Fibroblast of lung (primary cell): Measurements from ENCODE around the gene NPM1. TPM values are rescaled to one million over a fixed set of nuclear protein-coding genes. Genes with fewer than 3 reads are reported as not detected.
A peak's percentile ranks its signal among the peaks of the same experiment; 100 is the strongest.

ENCODE experiments used
- DNase-seq, 2 donors: peaks; one replicate each; pipeline versions ENCODE4 v3.0.0 to v3.0.0-alpha.2; 2010; ENCODE audit warnings: low read depth in 2 of 2
- H2AFZ ChIP-seq: 2 replicates; pipeline ENCODE4 v1.5.1; 2012; ENCODE audit warnings: low read length, control low read depth, inconsistent platforms
- H3K27ac ChIP-seq: 2 replicates; pipeline ENCODE4 v1.5.1; 2011; ENCODE audit warnings: low read length, control low read depth; ENCODE audit not compliant: insufficient read depth
- H3K27me3 ChIP-seq: 2 replicates; pipeline ENCODE4 v1.5.1; 2011; ENCODE audit warnings: mild to moderate bottlenecking, low read length; ENCODE audit not compliant: control insufficient read depth, insufficient read depth
- H3K36me3 ChIP-seq: 2 replicates; pipeline ENCODE4 v1.5.1; 2011; ENCODE audit warnings: low read length; ENCODE audit not compliant: control insufficient read depth, insufficient read depth
- H3K4me1 ChIP-seq: 2 replicates; pipeline ENCODE4 v1.5.1; 2011; ENCODE audit warnings: low read length; ENCODE audit not compliant: control insufficient read depth, insufficient read depth; ENCODE audit errors: extremely low read depth
- H3K4me2 ChIP-seq: 2 replicates; pipeline ENCODE4 v1.5.1; 2011; ENCODE audit warnings: low read length, control low read depth; ENCODE audit not compliant: insufficient read depth; ENCODE audit errors: extremely low read depth
- H3K4me3 ChIP-seq, 4 experiments: fragments of 200-600 bp in 1 of 4; sonication (generic) in 1 of 4; replicated peaks in 1 of 4; 2 replicates each; pipeline ENCODE4 v1.5.1; 2011 to 2016; ENCODE audit warnings: low read length in 4 of 4, low read depth in 3 of 4, mild to moderate bottlenecking in 3 of 4, control low read depth in 2 of 4, inconsistent platforms in 1 of 4, mixed read lengths in 1 of 4; ENCODE audit not compliant: insufficient read depth in 1 of 4; ENCODE audit errors: control extremely low read depth in 1 of 4
- H3K79me2 ChIP-seq: 2 replicates; pipeline ENCODE4 v1.5.1; 2012; ENCODE audit warnings: mild to moderate bottlenecking, low read length, inconsistent platforms; ENCODE audit not compliant: control insufficient read depth, insufficient read depth
- H3K9ac ChIP-seq: 2 replicates; pipeline ENCODE4 v1.5.1; 2011; ENCODE audit warnings: mild to moderate bottlenecking, low read length, control low read depth; ENCODE audit not compliant: insufficient read depth
- H3K9me3 ChIP-seq: 2 replicates; pipeline ENCODE4 v1.5.1; 2012; ENCODE audit warnings: low read depth, low read length; ENCODE audit not compliant: control insufficient read depth, insufficient read depth
- H4K20me1 ChIP-seq: 2 replicates; pipeline ENCODE4 v1.5.1; 2011; ENCODE audit warnings: low read length; ENCODE audit not compliant: control insufficient read depth, insufficient read depth; ENCODE audit errors: extremely low read depth
- CTCF ChIP-seq, 2 donors: IDR thresholded peaks in 1 of 2; conservative IDR thresholded peaks in 1 of 2; 1 replicate in 1 of 2; 2 replicates in 1 of 2; pipeline ENCODE4 v1.5.1; 2011 to 2012; ENCODE audit warnings: low read length in 2 of 2, control low read depth in 1 of 2, inconsistent platforms in 1 of 2, low read depth in 1 of 2, mild to moderate bottlenecking in 1 of 2
- EZH2 ChIP-seq: IDR thresholded peaks from 2 replicates; pipeline ENCODE4 v1.5.1; 2012; ENCODE audit warnings: low read length, control low read depth, mild to moderate bottlenecking; ENCODE audit errors: missing control alignments
- polyA plus RNA-seq, 2 donors: library from polyadenylated mRNA; depleted of rRNA in 1 of 2; stranded (reverse) in 1 of 2; unstranded in 1 of 2; fragments of >200 nt; gene quantifications; 2 replicates each; pipeline ENCODE4 v1.2.1, GENCODE V29; 2011 to 2012; ENCODE audit warnings: missing spikeins in 1 of 2
- total RNA-seq: library from RNA; depleted of rRNA; stranded (reverse); fragments of >200 nt; gene quantifications from 2 replicates; pipeline ENCODE4 v1.2.1, GENCODE V29; 2014

Gene NPM1
- total and polyA plus RNA-seq, 2 donors (not counting 1 experiment from before 2014, with no cell fraction given) = 1,067 to 4,158 TPM

DNA sequence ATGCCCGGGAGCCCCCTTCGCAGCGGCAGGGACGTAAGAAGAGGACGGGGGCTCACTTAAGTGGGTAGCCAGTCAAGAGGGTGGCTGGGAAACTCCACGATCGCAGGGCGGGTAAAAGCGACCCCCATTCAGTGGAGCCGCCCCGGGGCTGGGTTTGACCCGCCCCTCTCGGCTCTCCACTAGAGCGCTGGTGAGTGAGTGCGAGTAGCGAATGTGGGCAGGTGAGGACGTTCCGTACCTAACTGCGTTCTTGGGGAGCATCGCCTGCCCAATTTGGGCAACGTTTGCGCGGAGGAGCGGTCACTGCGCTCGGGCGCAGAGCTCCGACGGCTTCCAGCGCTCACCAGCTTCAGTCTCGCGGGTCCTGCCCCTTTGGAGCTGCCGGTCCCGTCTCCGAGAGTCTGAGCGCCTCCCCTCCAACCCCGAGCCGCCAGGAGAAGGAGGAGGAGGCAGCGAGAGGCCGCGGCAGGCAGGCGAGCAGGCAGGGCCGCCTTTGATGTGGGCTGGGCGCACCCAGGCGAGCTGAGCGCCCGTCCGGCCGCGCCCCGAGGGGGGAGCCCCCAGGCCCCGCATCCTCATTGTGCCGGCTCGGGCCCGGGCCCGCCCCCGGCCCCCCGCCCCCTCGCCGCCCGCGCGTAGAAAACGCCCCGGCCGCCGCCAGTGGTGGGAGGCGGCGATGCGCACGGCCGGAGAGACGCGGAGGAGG is 31.5 kb downstream of the NPM1 start, which contains the start of gene FGF18:
Gene FGF18, plus strand, starts transcription at position 666 of the 706 bp plus-strand sequence. CDS start 553 bp downstream, outside the sequence.
- peaks cover 2% of the 10 kb centered on the region for H3K4me1 ChIP-seq
- no peak for TF ChIP-seq CTCF (conservative IDR thresholded peaks at IDR 0.05 in 1 of 2, IDR thresholded peaks at IDR 0.05 in 1 of 2; ENCODE audit: low read depth in 1 of 2, low read length in 2 of 2)
- H3K36me3 ChIP-seq = no peaks in the 10 kb centered on the region
- no peak within 1 kb of the TSS for H3K9ac ChIP-seq
- no peaks in the 10 kb centered on the region for H3K27me3 ChIP-seq
- peak; percentile 73 to 79 for DNase-seq
- H3K9me3 ChIP-seq = no peaks in the 10 kb centered on the region
- H3K79me2 ChIP-seq = no peaks in the 10 kb centered on the region
- peak within 1 kb of the TSS; percentile 6 to 64 (median 48) for H3K4me3 ChIP-seq
- no peak within 1 kb of the TSS for H2AFZ ChIP-seq
- H4K20me1 ChIP-seq = no peaks in the 10 kb centered on the region
- H3K4me2 ChIP-seq = peak within 1 kb of the TSS; percentile 80
- H3K27ac ChIP-seq = no peak within 1 kb of the TSS

GRCh38 chr5:171419688-171420430 is 32.2 kb downstream of the NPM1 start:
- Histone ChIP-seq H3K27ac (no peak overlapping the region), H4K20me1 (no peaks in the 10 kb centered on the region), H2AFZ (no peak overlapping the region), H3K27me3 (no peaks in the 10 kb centered on the region), H3K36me3 (no peaks in the 10 kb centered on the region), H3K4me3 (peak overlapping the region in 3 of 4 experiments; percentile 37 to 64 (median 44)), H3K4me1 (peaks cover 2% of the 10 kb centered on the region), H3K4me2 (peak overlapping the region; percentile 72), H3K9me3 (no peaks in the 10 kb centered on the region), H3K9ac (no peak overlapping the region), H3K79me2 (no peaks in the 10 kb centered on the region)
- peak; percentile 36 to 50 for DNase-seq
- no peak for TF ChIP-seq CTCF (conservative IDR thresholded peaks at IDR 0.05 in 1 of 2, IDR thresholded peaks at IDR 0.05 in 1 of 2; ENCODE audit: low read depth in 1 of 2, low read length in 2 of 2)
- peak; percentile 49 for TF ChIP-seq EZH2

GRCh38 chr5:171420431-171421241 is 33.0 kb downstream of the NPM1 start:
- Histone ChIP-seq H3K4me1 (peaks cover 2% of the 10 kb centered on the region), H3K4me3 (peak overlapping the region in 3 of 4 experiments; percentile 37 to 62 (median 44)), H3K36me3 (no peaks in the 10 kb centered on the region), H3K9me3 (no peaks in the 10 kb centered on the region), H3K79me2 (no peaks in the 10 kb centered on the region), H3K4me2 (peak overlapping the region; percentile 80), H2AFZ (no peak overlapping the region), H3K9ac (no peak overlapping the region), H3K27ac (no peak overlapping the region), H3K27me3 (no peaks in the 10 kb centered on the region), H4K20me1 (no peaks in the 10 kb centered on the region)
- peak; percentile 92 for DNase-seq
- TF ChIP-seq CTCF (conservative IDR thresholded peaks at IDR 0.05 in 1 of 2, IDR thresholded peaks at IDR 0.05 in 1 of 2; ENCODE audit: low read depth in 1 of 2, low read length in 2 of 2) (no peak), EZH2 (no peak)
